BLaER1 (cell line): ENCODE data around the gene IL24.

Source experiments
- H3K27ac ChIP-seq: shearing (Covaris generic); formaldehyde crosslinking; 2 replicates; pipeline ENCODE4 v1.8.1; 2022
- H3K27me3 ChIP-seq: shearing (Covaris generic); formaldehyde crosslinking; 2 replicates; pipeline ENCODE4 v1.8.1; 2022
- H3K36me3 ChIP-seq: shearing (Covaris generic); formaldehyde crosslinking; 2 replicates; pipeline ENCODE4 v1.8.1; 2022
- H3K4me1 ChIP-seq: shearing (Covaris generic); formaldehyde crosslinking; 2 replicates; pipeline ENCODE4 v1.8.1; 2022
- H3K4me2 ChIP-seq: shearing (Covaris generic); formaldehyde crosslinking; 2 replicates; pipeline ENCODE4 v1.8.1; 2022
- H3K4me3 ChIP-seq: shearing (Covaris generic); formaldehyde crosslinking; 2 replicates; pipeline ENCODE4 v1.8.1; 2022
- H3K9ac ChIP-seq: shearing (Covaris generic); formaldehyde crosslinking; 2 replicates; pipeline ENCODE4 v1.8.1; 2022
- H3K9me3 ChIP-seq: shearing (Covaris generic); formaldehyde crosslinking; 2 replicates; pipeline ENCODE4 v1.8.1; 2022
- H4K20me1 ChIP-seq: shearing (Covaris generic); formaldehyde crosslinking; 2 replicates; pipeline ENCODE4 v1.8.1; 2022
- Cebpa-rat ChIP-seq: shearing (Covaris generic); IDR thresholded peaks from 2 replicates; pipeline ENCODE4 v1.8.1; 2022

Gene IL24

DNA sequence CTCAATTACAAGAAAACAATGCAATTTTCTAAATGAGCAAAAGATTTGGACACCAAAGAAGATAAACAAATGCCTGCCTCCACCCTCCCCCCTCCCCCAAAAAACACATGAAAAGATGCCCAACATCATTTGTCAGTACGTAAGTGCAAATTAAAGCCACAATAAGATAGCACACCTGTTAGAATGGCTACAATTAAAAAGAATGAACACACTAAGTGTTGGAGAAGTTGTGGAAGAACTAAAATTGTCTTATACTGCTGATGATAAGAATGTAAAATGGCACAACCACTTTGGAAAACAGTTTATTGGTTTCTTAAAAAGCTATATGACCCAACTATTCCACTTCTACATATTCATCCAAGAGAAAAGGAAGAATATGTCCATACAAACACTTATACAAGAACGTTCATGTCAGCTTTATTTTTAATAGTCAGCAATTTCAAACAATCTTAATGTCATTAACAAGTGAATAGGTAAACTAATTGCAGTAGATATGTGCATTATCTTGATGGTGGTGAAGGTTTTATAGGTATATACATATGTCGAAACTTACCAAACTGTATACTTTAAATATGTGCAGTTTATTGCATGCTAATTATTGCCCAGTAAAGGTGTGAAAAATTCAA is 21.4 kb upstream of the IL24 start:
- no peak overlapping the region for H3K9ac ChIP-seq
- H3K4me3 ChIP-seq, result no peak overlapping the region
- H3K9me3 ChIP-seq, result peaks cover 67% of the 10 kb centered on the region
- no peak for TF ChIP-seq Cebpa-rat
- peaks cover 2% of the 10 kb centered on the region for H3K4me1 ChIP-seq
- H3K4me2 ChIP-seq, result no peak overlapping the region
- no peaks in the 10 kb centered on the region for H4K20me1 ChIP-seq
- H3K27me3 ChIP-seq, result no peaks in the 10 kb centered on the region
- H3K27ac ChIP-seq, result no peak overlapping the region
- H3K36me3 ChIP-seq, result no peaks in the 10 kb centered on the region

DNA sequence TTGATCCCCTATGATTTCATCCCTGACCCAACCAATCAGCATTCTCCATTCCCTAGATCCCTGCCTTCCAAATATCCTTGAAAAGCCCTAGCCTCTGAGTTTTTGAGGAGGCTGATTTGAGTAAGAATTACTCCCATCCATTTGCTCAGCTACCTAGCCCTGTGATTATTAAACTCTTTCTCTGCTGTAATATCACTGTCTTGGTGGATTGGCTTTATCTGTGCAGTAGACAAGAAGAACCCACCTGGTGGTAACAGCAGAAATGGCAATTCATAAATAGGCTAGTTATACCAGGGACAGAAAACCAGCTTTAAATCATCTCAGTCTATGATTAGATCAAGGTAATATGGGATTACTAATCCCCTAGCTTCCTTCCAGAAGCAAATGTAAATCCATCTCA is 18.8 kb upstream of the IL24 start:
- TF ChIP-seq Cebpa-rat, result no peak
- no peak overlapping the region for H3K4me2 ChIP-seq
- no peaks in the 10 kb centered on the region for H3K36me3 ChIP-seq
- no peaks in the 10 kb centered on the region for H3K27me3 ChIP-seq
- H4K20me1 ChIP-seq, result no peaks in the 10 kb centered on the region
- H3K4me3 ChIP-seq, result no peak overlapping the region
- H3K9ac ChIP-seq, result no peak overlapping the region
- no peak overlapping the region for H3K27ac ChIP-seq
- peaks cover 48% of the 10 kb centered on the region for H3K9me3 ChIP-seq
- no peaks in the 10 kb centered on the region for H3K4me1 ChIP-seq

DNA sequence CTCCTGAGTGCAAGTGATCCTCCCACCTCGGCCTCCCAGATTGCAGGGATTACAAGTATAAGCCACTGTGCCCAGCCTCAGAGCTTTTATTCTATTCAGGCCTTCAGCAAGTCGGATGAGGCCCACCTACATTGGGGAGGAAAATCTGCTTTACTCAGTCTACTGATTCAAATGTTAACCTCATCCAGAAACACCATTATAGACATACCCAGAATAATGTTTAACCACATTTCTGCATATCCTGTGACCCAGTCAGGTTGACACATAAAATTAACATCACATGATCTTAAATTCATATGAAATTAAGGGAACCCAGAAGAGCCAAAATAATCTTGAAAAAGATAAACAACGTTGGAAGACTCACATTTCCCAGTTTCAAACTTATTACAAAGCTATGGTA is 16.9 kb upstream of the IL24 start:
- Histone ChIP-seq H3K4me2 (no peak overlapping the region), H3K9me3 (peaks cover 45% of the 10 kb centered on the region), H3K9ac (no peak overlapping the region), H3K4me3 (no peak overlapping the region), H3K4me1 (no peaks in the 10 kb centered on the region), H3K27ac (no peak overlapping the region), H3K36me3 (no peaks in the 10 kb centered on the region), H3K27me3 (no peaks in the 10 kb centered on the region), H4K20me1 (no peaks in the 10 kb centered on the region)
- TF ChIP-seq Cebpa-rat, result no peak

DNA sequence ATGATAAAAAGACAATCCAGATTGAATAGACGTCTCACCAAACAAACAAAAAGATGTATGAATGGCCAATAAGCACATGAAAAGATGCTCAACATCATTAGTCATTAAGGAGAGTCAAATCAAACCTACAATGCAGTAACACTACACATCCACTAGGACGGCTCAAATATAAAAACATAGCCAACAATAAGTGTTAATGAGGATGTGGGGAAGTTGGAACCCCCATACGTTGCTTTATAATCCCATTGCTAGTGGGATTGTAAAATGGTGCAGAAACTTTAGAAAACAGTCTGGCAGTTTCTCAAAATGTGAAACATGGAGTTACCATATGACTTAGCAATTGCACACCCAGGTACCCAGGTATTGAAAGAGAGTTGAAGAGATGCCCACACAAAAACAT is 14.7 kb upstream of the IL24 start:
- Histone ChIP-seq H3K27ac (no peak overlapping the region), H4K20me1 (no peaks in the 10 kb centered on the region), H3K4me3 (no peak overlapping the region), H3K4me2 (no peak overlapping the region), H3K36me3 (no peaks in the 10 kb centered on the region), H3K9me3 (peaks cover 24% of the 10 kb centered on the region), H3K9ac (no peak overlapping the region), H3K27me3 (no peaks in the 10 kb centered on the region), H3K4me1 (no peaks in the 10 kb centered on the region)
- no peak for TF ChIP-seq Cebpa-rat

DNA sequence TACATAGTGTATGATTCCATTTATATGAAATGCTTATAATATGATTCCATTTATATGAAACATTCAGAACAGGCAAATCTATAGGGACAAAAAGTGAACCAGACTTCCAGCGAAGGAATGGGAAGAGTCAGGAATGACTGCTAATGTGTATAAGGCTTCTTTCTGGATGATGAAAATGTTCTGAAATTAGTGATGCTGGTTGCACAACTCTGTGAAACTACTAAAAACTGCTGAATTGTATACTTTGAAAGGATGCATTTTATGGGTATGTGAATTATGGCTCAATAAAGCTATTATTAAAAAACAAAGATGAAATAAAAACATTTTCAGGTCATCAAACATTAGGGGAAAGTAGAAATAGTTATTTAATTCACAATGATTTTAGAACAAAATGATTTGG is 14.1 kb upstream of the IL24 start:
- Histone ChIP-seq H3K4me3 (no peak overlapping the region), H3K4me2 (no peak overlapping the region), H3K27ac (no peak overlapping the region), H3K4me1 (no peaks in the 10 kb centered on the region), H3K9ac (no peak overlapping the region), H3K36me3 (no peaks in the 10 kb centered on the region), H4K20me1 (no peaks in the 10 kb centered on the region), H3K9me3 (peaks cover 18% of the 10 kb centered on the region), H3K27me3 (no peaks in the 10 kb centered on the region)
- no peak for TF ChIP-seq Cebpa-rat

DNA sequence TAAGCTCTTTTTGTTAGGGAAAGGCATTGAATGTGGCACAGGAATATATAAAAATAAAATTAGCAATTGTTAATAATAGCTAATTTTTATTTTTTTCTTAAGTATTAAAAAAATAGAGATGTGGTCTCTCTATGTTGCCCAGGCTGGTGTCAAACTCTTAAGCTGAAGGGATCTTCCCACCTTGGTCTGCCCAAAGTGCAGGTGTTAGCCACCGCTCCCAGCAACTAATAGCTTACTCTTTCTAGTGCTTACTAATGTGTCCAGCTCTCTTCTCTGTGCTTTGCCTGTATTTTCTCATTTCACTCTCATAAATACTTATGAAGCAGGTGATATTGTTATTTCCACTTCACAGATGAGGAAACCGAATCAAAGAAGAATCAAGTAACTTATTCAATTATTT is 13.4 kb upstream of the IL24 start:
- H3K9me3 ChIP-seq, result peaks cover 12% of the 10 kb centered on the region
- H4K20me1 ChIP-seq, result no peaks in the 10 kb centered on the region
- no peak overlapping the region for H3K9ac ChIP-seq
- no peaks in the 10 kb centered on the region for H3K36me3 ChIP-seq
- H3K4me3 ChIP-seq, result no peak overlapping the region
- H3K4me2 ChIP-seq, result no peak overlapping the region
- no peak for TF ChIP-seq Cebpa-rat
- no peaks in the 10 kb centered on the region for H3K4me1 ChIP-seq
- no peak overlapping the region for H3K27ac ChIP-seq
- H3K27me3 ChIP-seq, result no peaks in the 10 kb centered on the region

DNA sequence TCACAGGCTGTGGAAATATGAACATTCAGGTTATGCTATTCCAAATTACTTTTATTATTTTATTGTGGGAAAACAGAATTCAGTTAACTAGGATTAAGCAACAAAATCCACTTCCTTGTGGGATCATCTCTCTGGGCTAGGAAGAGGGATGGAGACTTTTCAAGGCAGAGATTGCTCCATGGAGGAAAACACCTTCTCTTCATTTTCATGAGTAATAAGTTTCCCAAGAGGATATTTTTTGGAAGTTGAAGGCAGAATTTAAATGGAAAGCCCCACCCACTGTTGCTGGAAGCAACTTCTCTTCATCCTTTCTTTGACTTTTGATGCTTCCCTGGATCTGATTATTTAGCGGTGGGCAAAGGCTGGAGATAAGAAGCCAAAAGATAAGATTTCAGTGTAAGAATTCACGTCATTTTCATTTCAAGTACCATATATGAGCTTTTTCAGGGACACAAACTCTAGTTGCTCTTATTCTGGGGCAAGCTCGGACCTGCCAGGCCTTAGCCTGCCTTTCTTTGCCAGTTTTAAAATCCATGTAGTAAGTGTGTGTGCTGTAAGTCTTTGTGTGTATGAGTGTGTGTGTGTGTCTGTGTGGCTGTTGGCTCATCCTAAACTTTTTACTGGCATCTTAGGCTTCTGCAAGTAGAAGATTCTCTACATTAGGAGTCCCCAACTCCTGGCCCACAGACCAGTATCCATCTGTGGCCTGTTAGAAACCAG is 11.7 kb upstream of the IL24 start:
- Histone ChIP-seq H3K4me1 (peaks cover 6% of the 10 kb centered on the region), H4K20me1 (no peaks in the 10 kb centered on the region), H3K27me3 (no peaks in the 10 kb centered on the region), H3K4me2 (no peak overlapping the region), H3K4me3 (no peak overlapping the region), H3K9me3 (no peaks in the 10 kb centered on the region), H3K9ac (no peak overlapping the region), H3K27ac (no peak overlapping the region), H3K36me3 (no peaks in the 10 kb centered on the region)
- no peak for TF ChIP-seq Cebpa-rat

DNA sequence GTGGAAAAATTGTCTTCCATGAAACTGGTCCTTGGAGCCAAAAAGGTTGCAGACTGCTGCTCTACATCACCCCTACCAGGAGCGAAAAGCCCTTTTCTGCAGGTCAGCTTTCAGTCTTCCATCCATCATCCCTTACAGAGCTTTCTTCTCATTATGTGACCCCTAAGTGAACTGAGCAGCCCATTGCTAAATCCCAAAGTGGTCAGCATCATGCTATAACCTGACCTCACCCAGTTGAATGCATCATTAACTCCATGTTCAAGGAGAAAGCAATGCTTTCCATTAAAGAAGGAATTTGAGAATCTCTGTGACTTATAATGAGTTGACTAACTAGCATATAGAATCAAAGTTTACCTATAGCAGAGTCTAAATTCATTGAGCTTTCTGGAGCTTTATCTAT is 10.4 kb upstream of the IL24 start:
- peaks cover 19% of the 10 kb centered on the region for H3K4me1 ChIP-seq
- no peaks in the 10 kb centered on the region for H4K20me1 ChIP-seq
- peaks cover 9% of the 10 kb centered on the region; the same call in 1 of the 2 replicates for H3K9me3 ChIP-seq
- no peaks in the 10 kb centered on the region for H3K36me3 ChIP-seq
- no peak overlapping the region for H3K4me3 ChIP-seq
- TF ChIP-seq Cebpa-rat, result no peak
- no peak overlapping the region for H3K27ac ChIP-seq
- no peak overlapping the region for H3K4me2 ChIP-seq
- no peak overlapping the region for H3K9ac ChIP-seq
- no peaks in the 10 kb centered on the region for H3K27me3 ChIP-seq

DNA sequence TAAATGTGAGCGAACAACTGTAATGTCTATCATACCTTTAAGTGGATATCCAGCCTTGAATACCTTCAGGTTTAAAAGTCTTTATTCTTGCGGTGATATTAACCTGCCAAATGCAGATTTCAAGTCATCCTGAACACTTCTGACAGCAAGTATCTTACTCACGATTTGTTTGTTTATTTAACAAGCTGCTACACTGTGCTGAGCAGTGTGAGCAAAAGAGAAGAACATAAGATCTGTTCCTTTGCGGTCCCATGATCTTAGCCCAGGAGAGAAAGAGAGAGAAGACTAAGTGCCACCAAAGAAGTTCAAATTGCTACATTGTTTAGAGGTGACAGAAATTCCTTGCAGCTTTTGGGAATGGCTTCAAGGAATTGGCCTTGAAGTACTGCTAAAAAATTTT is 9.5 kb upstream of the IL24 start:
- Histone ChIP-seq H3K4me1 (peaks cover 20% of the 10 kb centered on the region), H3K36me3 (no peaks in the 10 kb centered on the region), H3K9ac (no peak overlapping the region), H3K27ac (no peak overlapping the region), H3K4me3 (no peak overlapping the region), H4K20me1 (no peaks in the 10 kb centered on the region), H3K27me3 (no peaks in the 10 kb centered on the region), H3K4me2 (no peak overlapping the region), H3K9me3 (peaks cover 9% of the 10 kb centered on the region; the same call in 1 of the 2 replicates)
- no peak for TF ChIP-seq Cebpa-rat

DNA sequence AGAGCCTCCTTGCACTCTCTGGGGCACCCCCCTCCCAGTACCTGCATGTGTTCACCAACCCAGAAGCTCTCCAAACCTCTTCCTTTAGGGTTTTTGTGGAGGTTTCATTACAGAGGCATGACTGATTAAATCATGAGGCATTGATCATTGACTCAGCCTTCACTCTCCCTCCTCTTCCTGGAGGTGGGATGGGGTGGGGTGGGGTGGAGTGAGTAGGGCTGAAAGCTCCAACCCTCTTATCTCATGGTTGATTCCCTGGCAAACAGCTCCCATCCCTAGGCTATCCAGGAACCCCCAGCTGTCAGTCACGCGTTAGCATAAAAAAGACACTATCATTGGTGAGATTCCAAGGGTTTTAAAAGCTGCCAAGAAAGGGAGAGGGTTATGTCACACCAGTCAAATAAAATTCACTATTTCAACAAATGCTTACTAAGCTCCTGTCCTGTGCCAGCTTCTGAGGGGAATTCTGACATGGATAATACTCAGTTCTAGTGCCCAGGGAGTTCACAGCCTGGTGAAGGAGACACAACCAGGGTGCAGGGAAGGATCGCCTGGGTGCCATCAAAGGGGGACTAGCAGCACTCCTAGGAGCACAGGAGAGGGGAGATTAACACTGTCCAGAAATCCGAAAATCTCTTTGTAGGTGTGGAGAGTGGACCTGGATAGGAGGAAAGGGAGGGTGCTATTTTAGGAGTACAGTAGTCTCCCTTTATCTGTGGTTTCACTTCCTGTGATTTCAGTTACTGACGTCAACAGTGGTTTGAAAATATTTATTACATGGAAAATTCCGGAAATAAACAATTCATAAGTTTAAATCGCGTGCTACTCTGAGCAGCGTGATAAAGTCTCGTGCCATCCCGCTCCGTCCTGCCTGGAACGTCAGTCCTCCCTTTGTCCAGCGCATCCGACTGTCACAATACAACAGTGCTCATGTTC is 6.8 kb upstream of the IL24 start:
- no peak for TF ChIP-seq Cebpa-rat
- Histone ChIP-seq H3K27ac (peak overlapping the region; percentile 48; the same call in 1 of the 2 replicates), H3K36me3 (no peaks in the 10 kb centered on the region), H3K9me3 (peaks cover 9% of the 10 kb centered on the region; the same call in 1 of the 2 replicates), H3K27me3 (no peaks in the 10 kb centered on the region), H3K4me2 (peak overlapping the region; percentile 61), H4K20me1 (no peaks in the 10 kb centered on the region), H3K9ac (no peak overlapping the region), H3K4me1 (peaks cover 20% of the 10 kb centered on the region), H3K4me3 (no peak overlapping the region)
